KG1 (cell line): ENCODE measurements around the gene RASL10A.

ENCODE experiments used
- DNase-seq: peaks from one replicate; lab custom pipeline; 2025; lab: John Stamatoyannopoulos, UW

The RASL10A gene

GRCh38 chr22:29317827-29318454, 2.4 kb upstream of the RASL10A start:
- no peak for DNase-seq

GRCh38 chr22:29316141-29316828, 788 bp upstream of the RASL10A start:
- DNase-seq: no peak

GRCh38 chr22:29314537-29315285, 786 bp downstream of the RASL10A start:
- DNase-seq: no peak

GRCh38 chr22:29313576-29314466, 1.7 kb downstream of the RASL10A start:
- no peak for DNase-seq

- no peak for DNase-seq
Observed at GRCh38 chr22:29313126-29313575, 2.3 kb downstream of the RASL10A start.

- DNase-seq: no peak
Observed at GRCh38 chr22:29312218-29313125, 3.0 kb downstream of the RASL10A start.

- no peak for DNase-seq
Observed at GRCh38 chr22:29311464-29312217, 3.9 kb downstream of the RASL10A start.

GRCh38 chr22:29310863-29311339, 4.6 kb downstream of the RASL10A start:
- no peak for DNase-seq

- DNase-seq: no peak
Observed at GRCh38 chr22:29310065-29310862, 5.2 kb downstream of the RASL10A start.

GRCh38 chr22:29309332-29310064, 6.0 kb downstream of the RASL10A start:
- no peak for DNase-seq

GRCh38 chr22:29308791-29309262, 6.7 kb downstream of the RASL10A start:
- DNase-seq: no peak

- DNase-seq: no peak
Observed at GRCh38 chr22:29308148-29308790, 7.2 kb downstream of the RASL10A start.

GRCh38 chr22:29307596-29308147, 7.8 kb downstream of the RASL10A start:
- DNase-seq: no peak

GRCh38 chr22:29306835-29307595, 8.5 kb downstream of the RASL10A start:
- no peak for DNase-seq

- no peak for DNase-seq
Observed at GRCh38 chr22:29306175-29306834, 9.2 kb downstream of the RASL10A start, which contains the start of gene GAS2L1. Gene GAS2L1, plus strand, starts transcription at chr22:29306650. Its CDS starts 1,456 bp downstream, at chr22:29308106.

- DNase-seq: no peak
Observed at GRCh38 chr22:29305836-29306174, 9.7 kb downstream of the RASL10A start.
